SK-N-MC (cell line): ENCODE measurements around the gene COMMD6.

ENCODE experiments used
- DNase-seq: peaks from one replicate; pipeline ENCODE4 v3.0.0-alpha.2; 2011; ENCODE audit warnings: low read depth, low spot score
- H3K27ac ChIP-seq: fragments of 200-600 bp; sonication (generic); 2 replicates; pipeline ENCODE4 v1.5.1; 2016; ENCODE audit warnings: mixed run types
- H3K36me3 ChIP-seq: fragments of 200-600 bp; sonication (generic); 2 replicates; pipeline ENCODE4 v1.6.1; 2017; ENCODE audit warnings: antibody characterized with exemption, low read length, mixed read lengths; ENCODE audit not compliant: insufficient read depth
- H3K4me3 ChIP-seq: fragments of 200-600 bp; sonication (generic); 2 replicates; pipeline ENCODE4 v1.5.1; 2016
- H3K9ac ChIP-seq: fragments of 200-600 bp; sonication (generic); 2 replicates; pipeline ENCODE4 v1.8.0; 2017; ENCODE audit warnings: mixed run types, mixed read lengths; ENCODE audit not compliant: insufficient read length
- H3K9me3 ChIP-seq: fragments of 200-600 bp; sonication (generic); 2 replicates; pipeline ENCODE4 v1.6.1; 2017; ENCODE audit warnings: low read depth, mild to moderate bottlenecking, antibody characterized with exemption, low read length, moderate library complexity, mixed read lengths
- EZH2 ChIP-seq: fragments of 200-600 bp; sonication (generic); IDR thresholded peaks from one replicate; pipeline ENCODE4 v1.6.1; 2017; ENCODE audit warnings: antibody characterized with exemption
- FOXP2 ChIP-seq: optimal IDR thresholded peaks from 2 replicates; pipeline ENCODE3; 2011; ENCODE audit warnings: mild to moderate bottlenecking, moderate library complexity; ENCODE audit not compliant: insufficient read depth; ENCODE audit errors: extremely low read length, control extremely low read depth
- POLR2AphosphoS5 ChIP-seq: IDR thresholded peaks from 2 replicates; pipeline ENCODE4 v1.6.1; 2012; ENCODE audit warnings: mild to moderate bottlenecking, low read depth, low read length, borderline replicate concordance

Gene COMMD6

DNA sequence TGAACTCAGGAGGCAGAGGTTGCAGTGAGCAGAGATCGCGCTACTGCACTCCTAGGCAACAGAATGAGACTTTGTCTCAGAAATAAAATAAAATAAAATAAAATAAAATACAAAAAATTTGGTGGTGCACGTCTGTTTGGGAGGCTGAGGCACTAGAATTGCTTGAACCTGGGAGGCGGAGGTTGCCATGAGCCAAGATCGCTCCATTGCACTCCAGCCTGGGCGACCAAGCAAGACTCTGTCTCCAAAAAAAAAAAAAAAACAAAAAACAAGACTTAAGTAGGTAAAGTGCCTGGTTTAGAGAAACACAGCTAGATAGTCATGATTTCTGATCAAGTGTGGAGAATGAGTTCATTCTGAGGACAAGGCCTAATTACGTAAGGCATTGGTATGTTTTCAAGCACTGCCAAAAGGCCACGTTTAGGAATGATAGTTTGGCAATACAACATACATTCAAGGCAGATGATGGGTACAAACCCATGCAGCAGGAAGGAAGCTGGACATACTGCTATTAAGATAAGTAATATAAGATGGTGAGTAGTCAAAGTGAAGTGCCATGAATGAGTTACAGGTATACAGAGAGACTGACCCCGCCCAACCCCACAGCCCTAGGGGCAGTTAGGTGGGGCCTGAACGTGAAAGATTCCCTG, 7.2 kb upstream of the COMMD6 start:
- Histone ChIP-seq H3K27ac (no peak overlapping the region), H3K36me3 (no peaks in the 10 kb centered on the region), H3K4me3 (no peak overlapping the region), H3K9me3 (no peaks in the 10 kb centered on the region), H3K9ac (no peak overlapping the region)
- DNase-seq = no peak
- TF ChIP-seq EZH2 = no peak
- TF ChIP-seq POLR2AphosphoS5 = no peak
- no peak for TF ChIP-seq FOXP2

GRCh38 chr13:75541961-75542360, 4.3 kb upstream of the COMMD6 start:
- Histone ChIP-seq H3K9me3 (no peaks in the 10 kb centered on the region), H3K4me3 (no peak overlapping the region), H3K36me3 (no peaks in the 10 kb centered on the region), H3K27ac (no peak overlapping the region), H3K9ac (no peak overlapping the region)
- no peak for DNase-seq
- TF ChIP-seq FOXP2 = no peak
- TF ChIP-seq POLR2AphosphoS5 = no peak
- TF ChIP-seq EZH2 = no peak

GRCh38 chr13:75541287-75541686, 3.6 kb upstream of the COMMD6 start:
- no peak overlapping the region for H3K4me3 ChIP-seq
- TF ChIP-seq FOXP2 (no peak), EZH2 (no peak), POLR2AphosphoS5 (no peak)
- no peaks in the 10 kb centered on the region for H3K9me3 ChIP-seq
- no peaks in the 10 kb centered on the region for H3K36me3 ChIP-seq
- H3K27ac ChIP-seq = no peak overlapping the region
- DNase-seq = no peak
- no peak overlapping the region for H3K9ac ChIP-seq

DNA sequence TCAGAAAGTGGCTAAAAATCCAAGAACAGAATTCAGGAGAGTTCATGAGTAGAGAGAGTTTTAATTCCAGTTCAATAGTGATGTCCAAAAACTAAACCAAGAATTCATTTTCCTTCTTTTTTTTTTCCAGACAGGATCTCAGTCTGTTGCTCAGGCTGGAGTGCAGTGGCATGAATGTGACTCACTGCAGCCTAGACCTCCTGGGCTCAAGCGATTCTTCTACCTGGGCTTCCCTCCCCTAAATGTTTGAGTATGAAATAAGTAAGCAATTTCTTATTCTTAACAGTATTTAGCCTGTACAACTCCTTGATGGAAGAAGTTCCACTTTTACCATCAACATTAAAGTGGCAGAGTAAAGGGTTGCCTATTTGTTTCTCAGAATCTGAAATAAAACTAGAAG, 3.8 kb downstream of the COMMD6 start:
- peaks cover 28% of the 10 kb centered on the region for H3K36me3 ChIP-seq
- DNase-seq = no peak
- H3K9me3 ChIP-seq = no peaks in the 10 kb centered on the region

GRCh38 chr13:75530549-75530961, 7.1 kb downstream of the COMMD6 start:
- H3K36me3 ChIP-seq = peaks cover 49% of the 10 kb centered on the region
- no peak overlapping the region for H3K27ac ChIP-seq
- H3K4me3 ChIP-seq = no peak overlapping the region
- TF ChIP-seq POLR2AphosphoS5 = no peak
- no peak for TF ChIP-seq FOXP2
- no peak for TF ChIP-seq EZH2
- no peaks in the 10 kb centered on the region for H3K9me3 ChIP-seq
- DNase-seq = no peak
- no peak overlapping the region for H3K9ac ChIP-seq

More for the DNA sequence above, 3.8 kb downstream of the COMMD6 start:
- H3K4me3 ChIP-seq = no peak overlapping the region
- TF ChIP-seq POLR2AphosphoS5 (no peak), EZH2 (no peak), FOXP2 (no peak)
- H3K27ac ChIP-seq = no peak overlapping the region
- no peak overlapping the region for H3K9ac ChIP-seq

DNA sequence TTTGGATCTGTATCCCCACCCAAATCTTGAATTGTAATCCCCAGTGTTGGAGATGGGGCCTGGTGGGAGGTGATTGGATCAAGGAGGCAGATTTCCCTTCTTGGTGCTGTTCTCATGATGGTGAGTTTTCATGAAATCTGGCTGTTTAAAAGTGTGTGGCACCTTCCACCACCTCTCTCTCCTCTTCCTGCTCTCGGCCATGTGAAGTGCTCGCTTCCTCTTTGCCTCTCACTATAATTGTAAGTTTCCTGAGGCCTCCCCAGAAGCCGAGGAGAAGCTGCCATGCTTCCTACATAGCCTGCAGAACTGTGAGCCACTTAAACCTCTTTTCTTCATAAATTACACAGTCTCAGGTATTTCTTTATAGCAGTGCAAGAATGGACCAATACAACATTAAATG, 15.7 kb downstream of the COMMD6 start:
- Histone ChIP-seq H3K9ac (no peak overlapping the region), H3K36me3 (peaks cover 12% of the 10 kb centered on the region), H3K4me3 (no peak overlapping the region), H3K27ac (no peak overlapping the region), H3K9me3 (no peaks in the 10 kb centered on the region)
- TF ChIP-seq POLR2AphosphoS5 (no peak), FOXP2 (no peak), EZH2 (no peak)
- DNase-seq = no peak

DNA sequence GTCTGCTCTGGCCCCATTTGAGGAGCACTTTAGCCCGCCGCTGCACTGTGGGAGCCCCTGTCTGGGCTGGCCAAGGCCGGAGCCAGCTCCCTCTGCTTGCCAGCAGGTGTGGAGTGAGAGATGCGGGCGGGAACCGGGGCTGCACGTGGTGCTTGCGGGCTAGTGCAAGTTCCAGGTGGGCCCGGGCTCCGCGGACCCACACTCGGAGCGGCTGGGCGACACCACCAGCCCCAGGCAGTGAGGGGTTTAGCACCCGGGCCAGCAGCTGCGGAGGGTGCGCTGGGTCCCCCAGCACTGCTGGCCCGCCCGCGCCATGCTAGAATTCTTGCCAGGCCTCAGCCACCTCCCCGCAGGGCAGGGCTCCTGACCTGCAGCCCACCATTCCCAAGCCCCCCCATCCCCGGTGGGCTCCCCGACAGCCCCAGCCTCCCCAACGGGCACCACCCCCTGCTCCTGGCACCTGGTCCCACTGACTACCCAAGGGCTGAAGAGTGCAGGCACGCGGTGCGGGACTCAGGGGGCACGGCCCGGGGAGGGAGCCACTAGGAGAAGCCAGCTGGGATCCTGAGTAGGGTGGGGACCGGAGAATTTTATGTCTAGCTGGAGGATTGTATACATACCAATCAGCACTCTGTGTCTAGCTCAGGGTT, 19.1 kb downstream of the COMMD6 start:
- TF ChIP-seq POLR2AphosphoS5 (no peak), EZH2 (no peak), FOXP2 (no peak)
- Histone ChIP-seq H3K36me3 (no peaks in the 10 kb centered on the region), H3K9ac (no peak overlapping the region), H3K9me3 (no peaks in the 10 kb centered on the region), H3K4me3 (no peak overlapping the region), H3K27ac (no peak overlapping the region)
- no peak for DNase-seq

GRCh38 chr13:75514080-75514995, 23.3 kb downstream of the COMMD6 start:
- TF ChIP-seq POLR2AphosphoS5 (no peak), FOXP2 (no peak), EZH2 (no peak)

More at GRCh38 chr13:75514080-75514995, 23.3 kb downstream of the COMMD6 start:
- H3K36me3 ChIP-seq = no peaks in the 10 kb centered on the region
- no peak for DNase-seq
- H3K9ac ChIP-seq = no peak overlapping the region
- no peak overlapping the region for H3K4me3 ChIP-seq
- no peaks in the 10 kb centered on the region for H3K9me3 ChIP-seq
- no peak overlapping the region for H3K27ac ChIP-seq
